Measurements from ENCODE around the gene MSLN.

Gene MSLN

GRCh38 chr16:794091-794822 lies 33.7 kb downstream of the MSLN start:
- no peak for DNase-seq (ENCODE audit: low read depth)
- H3K4me3 ChIP-seq (ENCODE audit: low read depth, low read length) = no peak overlapping the region
- TF ChIP-seq CTCF (IDR thresholded peaks at IDR 0.05; ENCODE audit: low read depth, low read length) (no peak), POLR2A (IDR thresholded peaks at IDR 0.05; ENCODE audit: extremely low read depth, insufficient read length) (no peak), MYC (IDR thresholded peaks at IDR 0.05; ENCODE audit: low read depth, low read length) (no peak), MAX (IDR thresholded peaks at IDR 0.05; ENCODE audit: low read depth, low read length) (no peak)

GRCh38 chr16:794853-795466 lies 34.4 kb downstream of the MSLN start:
- H3K4me3 ChIP-seq (ENCODE audit: low read depth, low read length) = no peak overlapping the region
- TF ChIP-seq MAX (IDR thresholded peaks at IDR 0.05; ENCODE audit: low read depth, low read length) (no peak), MYC (IDR thresholded peaks at IDR 0.05; ENCODE audit: low read depth, low read length) (no peak), CTCF (IDR thresholded peaks at IDR 0.05; ENCODE audit: low read depth, low read length) (no peak), POLR2A (IDR thresholded peaks at IDR 0.05; ENCODE audit: extremely low read depth, insufficient read length) (no peak)
- DNase-seq (ENCODE audit: low read depth) = no peak

- H3K4me3 ChIP-seq (ENCODE audit: low read depth, low read length) = no peak overlapping the region
- TF ChIP-seq CTCF (IDR thresholded peaks at IDR 0.05; ENCODE audit: low read depth, low read length) (no peak), MYC (IDR thresholded peaks at IDR 0.05; ENCODE audit: low read depth, low read length) (no peak), MAX (IDR thresholded peaks at IDR 0.05; ENCODE audit: low read depth, low read length) (no peak), POLR2A (IDR thresholded peaks at IDR 0.05; ENCODE audit: extremely low read depth, insufficient read length) (no peak)
- DNase-seq (ENCODE audit: low read depth) = no peak
Measured at GRCh38 chr16:795580-796229, 35.2 kb downstream of the MSLN start.

GRCh38 chr16:796296-797119 lies 36.0 kb downstream of the MSLN start:
- DNase-seq (ENCODE audit: low read depth) = no peak
- TF ChIP-seq MYC (IDR thresholded peaks at IDR 0.05; ENCODE audit: low read depth, low read length) (no peak), CTCF (IDR thresholded peaks at IDR 0.05; ENCODE audit: low read depth, low read length) (no peak), POLR2A (IDR thresholded peaks at IDR 0.05; ENCODE audit: extremely low read depth, insufficient read length) (no peak), MAX (IDR thresholded peaks at IDR 0.05; ENCODE audit: low read depth, low read length) (no peak)
- no peak overlapping the region for H3K4me3 ChIP-seq (ENCODE audit: low read depth, low read length)

GRCh38 chr16:797120-797420 lies 36.5 kb downstream of the MSLN start:
- no peak for DNase-seq (ENCODE audit: low read depth)

More at GRCh38 chr16:797120-797420, 36.5 kb downstream of the MSLN start:
- H3K4me3 ChIP-seq (ENCODE audit: low read depth, low read length) = no peak overlapping the region
- TF ChIP-seq MAX (IDR thresholded peaks at IDR 0.05; ENCODE audit: low read depth, low read length) (no peak), CTCF (IDR thresholded peaks at IDR 0.05; ENCODE audit: low read depth, low read length) (no peak), MYC (IDR thresholded peaks at IDR 0.05; ENCODE audit: low read depth, low read length) (no peak), POLR2A (IDR thresholded peaks at IDR 0.05; ENCODE audit: extremely low read depth, insufficient read length) (no peak)

Measured in NB4 (cell line).